Stimulated activated effector memory CD8-positive, alpha-beta T cell treated with anti-CD3 and anti-CD28 coated beads, Interleukin-12 subunit alpha, Interleukin-12 subunit beta, amount 100 ng/mL, for 72 hours (primary cell): ENCODE measurements around the gene LCE2B.
A peak's percentile ranks its signal among the peaks of the same experiment; 100 is the strongest.
"Not testable (repeated sequence)": the region's sequence is repeated elsewhere in the genome, so short reads cannot be mapped to it uniquely, and the experiment has no call there.

Experiments used
- ATAC-seq: fragments of 150-1000 bp; cut with Tn5 transposase; 2 replicates; pipeline ENCODE4 v1.10.0; 2021
- DNase-seq, 2 donors: peaks; one replicate each; pipeline ENCODE4 v3.0.0; 2021 to 2022; ENCODE audit warnings: low spot score in 2 of 2
- H3K27ac Mint-ChIP-seq: one replicate; pipeline ENCODE4 v1.8.0; 2022; ENCODE audit warnings: mild to moderate bottlenecking, mixed read lengths
- H3K36me3 Mint-ChIP-seq: one replicate; pipeline ENCODE4 v1.8.0; 2022; ENCODE audit warnings: mild to moderate bottlenecking, mixed read lengths
- H3K4me1 Mint-ChIP-seq: one replicate; pipeline ENCODE4 v1.8.0; 2022; ENCODE audit warnings: mixed read lengths
- H3K4me3 Mint-ChIP-seq: one replicate; pipeline ENCODE4 v1.8.0; 2022; ENCODE audit warnings: mild to moderate bottlenecking, mixed read lengths
- H3K9me3 Mint-ChIP-seq: one replicate; pipeline ENCODE4 v1.8.0; 2022; ENCODE audit warnings: mixed read lengths

Gene LCE2B, protein sequence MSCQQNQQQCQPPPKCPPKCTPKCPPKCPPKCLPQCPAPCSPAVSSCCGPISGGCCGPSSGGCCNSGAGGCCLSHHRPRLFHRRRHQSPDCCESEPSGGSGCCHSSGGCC

DNA sequence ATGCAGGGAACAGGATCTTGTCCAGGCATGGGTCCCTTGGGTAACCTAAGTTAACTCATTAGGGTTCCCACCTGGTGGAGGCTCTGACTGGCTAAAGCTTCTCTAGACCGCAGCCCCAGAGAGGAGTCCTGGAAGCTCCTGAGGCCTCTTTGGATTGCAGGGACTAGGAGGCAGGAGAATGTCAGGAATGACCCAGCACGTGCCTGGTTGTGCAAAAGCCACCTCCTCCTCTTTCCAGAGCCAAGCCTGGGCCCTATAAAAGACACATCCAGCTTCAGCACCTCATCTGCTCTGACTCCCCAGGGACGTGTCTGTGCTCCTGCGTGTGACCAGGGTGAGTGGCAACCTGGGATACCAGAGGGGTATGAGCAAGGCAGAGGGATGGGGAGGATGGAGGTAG, at the start of gene LCE2B:
Gene LCE2B (plus strand): TSS at position 301 of the 400 bp plus-strand sequence. CDS start 721 bp downstream, outside the sequence.
- peak; percentile 42 for ATAC-seq
- H3K4me3 Mint-ChIP-seq, H3K4me1 Mint-ChIP-seq, DNase-seq, H3K9me3 Mint-ChIP-seq, H3K36me3 Mint-ChIP-seq, H3K27ac Mint-ChIP-seq: not testable (repeated sequence)

DNA sequence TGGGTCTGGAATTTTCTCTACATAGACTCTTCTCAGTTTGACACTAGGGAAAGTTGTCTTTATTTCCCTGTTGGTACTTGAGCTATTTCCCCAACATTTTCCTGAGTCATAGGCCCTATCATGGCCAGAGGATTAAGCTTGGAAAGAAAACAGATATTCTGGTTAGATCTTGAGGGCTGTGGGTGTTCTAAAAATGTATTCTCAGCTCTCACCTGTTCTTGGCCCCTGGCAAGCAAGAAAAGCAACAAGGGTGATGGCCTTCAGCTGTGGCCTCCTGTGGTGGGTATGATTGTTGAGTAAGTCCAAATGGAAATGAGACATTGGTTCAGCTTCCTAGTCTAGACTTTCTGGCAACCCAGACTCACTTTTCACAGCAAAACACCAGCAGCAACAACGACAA, 45.6 kb upstream of the LCE2B start:
- Mint-ChIP-seq H3K9me3 (no peaks in the 10 kb centered on the region), H3K27ac (no peak overlapping the region), H3K4me1 (no peaks in the 10 kb centered on the region), H3K36me3 (no peaks in the 10 kb centered on the region), H3K4me3 (no peak overlapping the region)
- no peak for ATAC-seq
- no peak for DNase-seq

DNA sequence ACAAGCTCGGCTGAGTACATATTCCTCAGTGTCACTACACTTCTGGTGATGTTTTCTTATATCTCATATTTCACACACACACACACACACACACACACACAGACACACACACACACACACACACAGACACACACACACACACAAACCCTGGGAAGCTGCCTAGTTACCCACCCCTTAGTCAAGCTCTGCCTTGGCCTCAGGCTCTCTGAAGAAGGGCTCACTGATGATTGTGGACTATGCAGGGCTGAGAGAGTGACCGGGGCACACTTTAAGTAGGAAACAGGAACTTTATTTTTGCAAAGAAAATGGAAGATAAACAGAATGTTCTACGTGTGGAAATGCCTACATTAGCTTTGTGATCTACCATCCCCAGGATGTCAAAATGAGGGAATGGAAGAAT, 42.0 kb upstream of the LCE2B start:
- H3K4me3 Mint-ChIP-seq, result no peak overlapping the region
- ATAC-seq (no peak), DNase-seq (no peak)
- H3K36me3 Mint-ChIP-seq, result no peaks in the 10 kb centered on the region
- H3K4me1 Mint-ChIP-seq, result no peaks in the 10 kb centered on the region
- no peaks in the 10 kb centered on the region for H3K9me3 Mint-ChIP-seq
- H3K27ac Mint-ChIP-seq, result no peak overlapping the region

DNA sequence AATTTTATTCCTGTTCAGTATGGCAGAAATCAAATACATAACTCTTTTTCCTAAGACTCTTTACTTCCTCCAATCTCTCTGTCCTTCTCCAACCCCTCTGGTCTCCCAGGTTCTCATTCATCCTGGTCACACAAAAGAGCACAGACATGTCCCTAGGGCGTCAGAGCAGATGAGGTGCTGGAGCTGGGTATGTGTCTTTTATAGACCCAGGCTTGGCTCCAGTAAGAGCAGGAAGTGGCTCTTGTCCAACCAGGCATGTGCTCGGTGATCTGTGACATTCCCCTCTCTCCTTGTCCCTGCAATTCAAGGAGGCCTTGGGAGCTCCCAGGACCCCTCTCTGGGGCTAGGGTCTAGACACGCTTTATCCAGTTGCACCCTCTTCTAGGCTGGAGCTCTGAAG, 40.8 kb upstream of the LCE2B start:
- Mint-ChIP-seq H3K36me3 (no peaks in the 10 kb centered on the region), H3K9me3 (no peaks in the 10 kb centered on the region), H3K4me1 (no peaks in the 10 kb centered on the region), H3K4me3 (no peak overlapping the region), H3K27ac (no peak overlapping the region)
- DNase-seq (no peak), ATAC-seq (no peak)

DNA sequence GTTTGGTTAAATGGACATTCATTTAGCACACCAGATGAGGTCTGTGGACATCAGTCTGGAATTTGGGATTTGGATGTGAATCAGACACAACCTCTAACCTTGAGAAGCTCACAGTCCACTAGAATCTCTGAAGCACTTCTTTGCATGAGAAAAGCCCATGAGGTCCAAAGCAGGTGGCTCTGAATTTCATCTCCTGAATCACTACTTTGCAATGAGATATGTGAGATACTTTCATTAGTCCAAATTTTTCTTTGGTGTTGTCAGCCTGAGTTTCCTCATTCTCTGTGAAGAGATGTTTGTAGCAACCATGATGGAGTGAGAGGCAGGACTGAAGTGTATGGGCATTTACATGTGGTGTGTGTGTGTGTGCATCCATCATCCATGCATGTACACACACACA, 39.3 kb upstream of the LCE2B start:
- no peaks in the 10 kb centered on the region for H3K4me1 Mint-ChIP-seq
- H3K4me3 Mint-ChIP-seq, result no peak overlapping the region
- H3K36me3 Mint-ChIP-seq, result no peaks in the 10 kb centered on the region
- ATAC-seq (no peak), DNase-seq (no peak)
- no peaks in the 10 kb centered on the region for H3K9me3 Mint-ChIP-seq
- H3K27ac Mint-ChIP-seq, result no peak overlapping the region

DNA sequence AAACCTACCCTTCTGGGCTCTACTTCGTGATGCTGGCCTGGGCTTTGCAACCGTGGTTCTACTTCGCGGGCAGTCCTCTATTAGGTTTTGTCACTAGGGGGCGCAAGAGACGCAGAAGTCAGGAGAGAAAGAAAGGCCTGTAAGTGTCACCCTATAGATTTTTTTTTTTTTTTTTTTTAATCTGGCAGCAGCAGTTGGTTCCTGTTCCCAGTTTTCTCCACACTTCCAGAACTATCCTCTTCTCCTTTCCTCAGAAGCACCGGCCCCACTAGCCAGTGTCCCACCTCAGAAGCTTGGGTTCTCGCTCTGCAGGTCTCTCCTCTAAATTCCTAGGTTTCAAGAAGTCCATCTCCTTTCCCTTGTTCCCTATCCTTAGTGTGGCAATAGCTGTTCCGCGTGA, 31.8 kb upstream of the LCE2B start:
- no peak overlapping the region for H3K27ac Mint-ChIP-seq
- no peaks in the 10 kb centered on the region for H3K36me3 Mint-ChIP-seq
- H3K4me1 Mint-ChIP-seq, result peaks cover 6% of the 10 kb centered on the region
- DNase-seq (peak; percentile 28 to 72), ATAC-seq (peak; percentile 66)
- H3K4me3 Mint-ChIP-seq, result no peak overlapping the region
- H3K9me3 Mint-ChIP-seq, result no peaks in the 10 kb centered on the region

DNA sequence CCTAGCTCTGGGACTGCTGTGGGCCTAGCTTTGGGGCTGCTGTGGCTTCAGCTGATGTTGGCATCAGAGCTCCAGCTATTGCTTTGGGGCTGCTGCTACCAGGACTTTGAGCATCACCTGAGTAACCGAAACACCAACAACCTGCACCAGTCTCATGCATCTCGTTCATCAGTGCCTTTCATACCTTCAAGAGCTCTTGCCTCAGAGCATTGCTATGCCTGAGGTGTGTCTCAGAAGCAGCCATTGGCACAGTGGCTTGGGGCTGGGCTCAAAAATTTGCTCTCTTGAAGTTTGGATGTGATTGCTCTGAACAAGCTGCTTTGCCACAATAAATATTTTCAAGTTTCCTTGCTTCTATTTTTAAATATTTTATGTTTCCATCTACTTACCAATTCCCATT, 29.5 kb upstream of the LCE2B start:
- no peak overlapping the region for H3K27ac Mint-ChIP-seq
- no peaks in the 10 kb centered on the region for H3K9me3 Mint-ChIP-seq
- no peaks in the 10 kb centered on the region for H3K36me3 Mint-ChIP-seq
- H3K4me1 Mint-ChIP-seq, result peaks cover 6% of the 10 kb centered on the region
- DNase-seq (no peak), ATAC-seq (no peak)
- no peak overlapping the region for H3K4me3 Mint-ChIP-seq

DNA sequence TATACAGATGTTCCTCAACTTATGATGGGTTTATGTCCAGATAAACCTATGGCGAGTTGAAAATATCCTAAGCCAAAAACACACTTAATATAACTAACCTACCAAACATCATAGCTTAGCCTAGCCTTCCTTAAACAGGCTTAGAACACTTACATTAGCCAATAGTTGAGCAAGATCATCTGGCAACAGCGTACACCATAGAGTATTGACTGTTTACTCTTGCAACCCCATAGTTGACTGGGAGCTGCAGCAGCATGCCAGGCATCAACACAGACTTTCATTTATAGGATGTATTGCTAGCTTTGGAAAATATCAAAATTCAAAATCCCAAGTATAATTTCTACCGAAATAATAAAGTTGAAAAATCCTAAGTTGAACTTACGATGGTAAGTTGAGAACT, 28.2 kb upstream of the LCE2B start:
- Mint-ChIP-seq H3K27ac (no peak overlapping the region), H3K4me3 (no peak overlapping the region), H3K36me3 (no peaks in the 10 kb centered on the region), H3K9me3 (no peaks in the 10 kb centered on the region), H3K4me1 (peaks cover 6% of the 10 kb centered on the region)
- no peak for DNase-seq
- ATAC-seq, result no peak

DNA sequence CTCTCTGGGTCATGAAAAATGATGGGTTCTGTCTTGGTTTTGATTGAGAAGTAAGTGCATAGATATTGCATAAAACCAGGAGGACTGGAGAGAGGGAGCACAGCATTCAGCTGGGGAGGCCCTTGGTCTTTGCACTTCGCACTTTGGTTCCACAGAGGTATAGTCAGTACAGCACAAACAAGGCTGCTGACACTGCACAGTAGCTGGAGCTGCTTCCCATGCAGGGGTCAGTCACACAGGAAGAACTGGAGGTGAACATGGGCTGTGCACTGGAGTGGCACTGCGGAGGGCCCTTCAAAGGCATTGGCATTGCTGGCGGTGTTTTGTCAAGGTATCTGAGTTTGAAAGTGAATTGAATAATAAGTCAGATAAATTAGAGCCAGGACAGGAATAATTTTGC, 27.3 kb upstream of the LCE2B start:
- Mint-ChIP-seq H3K4me1 (peaks cover 6% of the 10 kb centered on the region), H3K27ac (no peak overlapping the region)

DNA sequence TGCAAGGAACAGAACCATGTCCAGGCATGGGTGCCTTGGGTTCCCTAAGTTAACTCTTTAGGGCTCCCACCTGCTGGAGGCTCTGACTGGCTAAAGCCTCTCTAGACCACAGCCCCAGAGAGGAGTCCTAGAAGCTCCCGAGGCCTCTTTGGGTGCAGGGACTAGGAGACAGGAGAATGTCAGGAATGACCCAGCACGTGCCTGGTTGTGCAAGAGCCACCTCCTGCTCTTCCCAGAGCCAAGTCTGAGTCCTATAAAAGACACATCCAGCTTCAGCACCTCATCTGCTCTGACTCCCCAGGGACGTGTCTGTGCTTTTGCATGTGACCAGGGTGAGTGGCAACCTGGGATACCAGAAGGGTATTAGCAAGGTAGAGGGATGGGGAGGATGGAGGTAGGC, 22.8 kb upstream of the LCE2B start, which contains the start of gene LCE2D:
Gene LCE2D (plus strand): TSS at position 283 of the 400 bp plus-strand sequence. CDS start 726 bp downstream, outside the sequence.
- no peaks in the 10 kb centered on the region for H3K4me1 Mint-ChIP-seq
- no peak within 1 kb of the TSS for H3K27ac Mint-ChIP-seq
- no peak for DNase-seq
- H3K4me3 Mint-ChIP-seq, result no peak within 1 kb of the TSS
- no peak for ATAC-seq
- H3K36me3 Mint-ChIP-seq, result no peaks in the 10 kb centered on the region
- H3K9me3 Mint-ChIP-seq, result no peaks in the 10 kb centered on the region

More for the DNA sequence above, 27.3 kb upstream of the LCE2B start:
- no peaks in the 10 kb centered on the region for H3K9me3 Mint-ChIP-seq
- ATAC-seq (no peak), DNase-seq (no peak)
- H3K36me3 Mint-ChIP-seq, result no peaks in the 10 kb centered on the region
- H3K4me3 Mint-ChIP-seq, result no peak overlapping the region

DNA sequence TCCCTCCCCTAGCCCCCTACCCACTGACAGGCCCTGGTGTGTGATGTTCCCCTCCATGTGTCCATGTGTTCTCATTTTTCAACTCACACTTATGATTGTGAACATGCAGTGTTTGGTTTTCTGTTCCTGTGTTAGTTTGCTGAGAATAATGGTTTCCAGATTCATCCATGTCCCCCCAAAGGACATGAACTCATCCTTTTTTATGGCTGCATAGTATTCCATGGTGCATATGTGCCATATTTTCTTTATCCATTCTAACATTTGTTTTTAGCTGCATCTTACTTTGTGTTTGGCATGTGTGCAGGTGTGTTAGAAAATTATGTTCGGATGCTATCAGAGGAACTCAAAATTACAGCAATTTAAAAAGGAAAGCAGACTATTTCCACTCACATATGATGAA, 19.8 kb upstream of the LCE2B start:
- not testable (repeated sequence) for H3K4me3 Mint-ChIP-seq, H3K4me1 Mint-ChIP-seq, H3K27ac Mint-ChIP-seq, DNase-seq, ATAC-seq, H3K36me3 Mint-ChIP-seq, H3K9me3 Mint-ChIP-seq

DNA sequence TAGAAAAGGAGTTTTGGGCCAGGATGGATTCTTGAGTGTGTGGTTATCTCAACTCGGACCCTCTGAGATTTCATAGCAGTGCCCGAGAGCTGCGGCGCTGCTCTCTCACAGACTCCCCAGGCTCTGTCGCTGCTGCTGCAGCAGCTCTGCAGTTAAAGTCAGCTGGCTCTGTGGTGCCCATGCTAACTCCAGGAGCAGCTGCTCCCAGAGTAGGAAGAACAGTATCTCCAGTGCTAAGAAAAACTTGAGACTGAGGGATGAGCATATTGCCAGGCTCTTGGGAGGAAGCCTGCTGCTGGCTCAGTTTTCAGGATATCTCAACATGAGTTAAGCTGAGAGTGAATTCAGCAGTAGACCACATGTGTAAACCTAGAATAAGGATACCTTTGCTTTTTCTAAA, 18.3 kb upstream of the LCE2B start:
- Mint-ChIP-seq H3K27ac (no peak overlapping the region), H3K4me1 (no peaks in the 10 kb centered on the region), H3K9me3 (no peaks in the 10 kb centered on the region), H3K36me3 (no peaks in the 10 kb centered on the region), H3K4me3 (no peak overlapping the region)
- DNase-seq (no peak), ATAC-seq (no peak)

DNA sequence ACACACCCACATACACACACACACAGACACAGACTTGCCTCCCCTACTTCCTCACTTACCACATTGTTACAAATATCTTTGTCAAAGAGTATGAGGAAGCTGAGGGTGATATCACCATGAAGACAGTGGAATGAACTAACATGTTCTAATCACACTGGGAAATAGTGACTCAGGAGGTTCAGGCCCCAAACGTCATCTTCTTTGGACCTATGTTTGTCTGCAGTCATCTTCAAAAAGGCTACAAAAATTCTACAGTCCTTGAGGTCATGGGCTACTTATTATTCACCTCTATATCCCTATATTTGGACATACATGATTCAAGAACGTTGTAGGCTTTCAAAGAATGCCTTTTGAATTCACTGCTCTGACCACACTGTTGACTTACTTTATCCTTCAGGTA, 12.9 kb upstream of the LCE2B start:
- no peak overlapping the region for H3K4me3 Mint-ChIP-seq
- no peaks in the 10 kb centered on the region for H3K4me1 Mint-ChIP-seq
- ATAC-seq, result no peak
- H3K36me3 Mint-ChIP-seq, result no peaks in the 10 kb centered on the region
- no peak overlapping the region for H3K27ac Mint-ChIP-seq
- H3K9me3 Mint-ChIP-seq, result no peaks in the 10 kb centered on the region
- DNase-seq, result no peak

DNA sequence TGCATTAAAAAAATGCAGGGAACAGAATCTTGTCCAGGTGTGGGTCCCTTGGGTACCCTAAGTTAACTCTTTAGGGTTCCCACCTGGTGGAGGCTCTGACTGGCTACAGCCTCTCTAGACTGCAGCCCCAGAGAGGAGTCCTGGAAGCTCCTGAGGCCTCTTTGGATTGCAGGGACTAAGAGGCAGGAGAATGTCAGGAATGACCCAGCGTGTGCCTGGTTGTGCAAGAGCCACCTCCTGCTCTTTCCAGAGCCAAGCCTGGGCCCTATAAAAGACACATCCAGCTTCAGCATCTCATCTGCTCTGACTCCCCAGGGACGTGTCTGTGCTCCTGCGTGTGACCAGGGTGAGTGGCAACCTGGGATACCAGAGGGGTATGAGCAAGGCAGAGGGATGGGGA, 10.9 kb upstream of the LCE2B start, which contains the start of gene LCE2C:
Gene LCE2C (plus strand): TSS at position 297 of the 400 bp plus-strand sequence. CDS start 737 bp downstream, outside the sequence.
- H3K27ac Mint-ChIP-seq, H3K9me3 Mint-ChIP-seq, H3K4me1 Mint-ChIP-seq, H3K4me3 Mint-ChIP-seq, DNase-seq, H3K36me3 Mint-ChIP-seq, ATAC-seq: not testable (repeated sequence)

DNA sequence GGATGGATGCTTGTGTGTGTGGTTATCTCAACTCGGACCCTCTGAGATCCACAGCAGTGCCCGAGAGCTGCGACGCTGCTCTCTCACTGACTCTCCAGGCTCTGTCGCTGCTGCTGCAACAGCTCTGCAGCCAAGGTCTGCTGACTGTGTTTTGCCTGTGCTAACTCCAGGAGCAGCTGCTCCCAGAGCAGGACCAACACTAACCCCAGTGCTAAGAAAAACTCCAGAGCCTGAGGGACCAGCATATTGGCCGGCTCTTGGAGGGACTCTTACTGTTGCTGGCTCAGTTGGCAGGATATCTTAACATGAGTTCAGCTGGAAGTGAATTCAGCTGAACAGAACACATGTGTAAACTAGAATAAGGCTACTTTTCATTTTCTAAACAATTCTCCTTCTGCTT, 6.5 kb upstream of the LCE2B start:
- no peaks in the 10 kb centered on the region for H3K36me3 Mint-ChIP-seq
- ATAC-seq, result no peak
- no peak overlapping the region for H3K4me3 Mint-ChIP-seq
- DNase-seq, result no peak
- no peaks in the 10 kb centered on the region for H3K9me3 Mint-ChIP-seq
- H3K27ac Mint-ChIP-seq, result no peak overlapping the region
- no peaks in the 10 kb centered on the region for H3K4me1 Mint-ChIP-seq

DNA sequence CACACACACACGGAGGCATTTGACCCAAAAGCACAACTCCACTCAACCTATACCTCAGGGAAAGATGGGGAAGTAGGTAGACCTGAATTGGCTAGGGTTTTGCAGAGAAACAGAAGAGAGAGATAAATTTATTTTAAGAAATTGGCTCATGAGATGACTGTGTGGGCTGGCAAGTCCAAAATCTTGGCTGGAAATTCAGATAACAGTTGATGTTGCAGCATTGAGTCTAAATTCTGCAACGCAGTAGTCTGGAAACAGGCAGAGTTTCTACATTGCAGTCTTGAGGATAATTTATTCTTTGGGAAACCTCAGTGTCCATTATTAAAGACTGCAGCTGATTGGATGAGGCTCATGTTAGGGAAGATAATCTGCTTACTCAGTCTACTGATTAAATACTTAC, 4.3 kb upstream of the LCE2B start:
- DNase-seq, result no peak
- Mint-ChIP-seq H3K4me3 (no peak overlapping the region), H3K27ac (no peak overlapping the region), H3K36me3 (no peaks in the 10 kb centered on the region), H3K4me1 (no peaks in the 10 kb centered on the region), H3K9me3 (no peaks in the 10 kb centered on the region)
- no peak for ATAC-seq

DNA sequence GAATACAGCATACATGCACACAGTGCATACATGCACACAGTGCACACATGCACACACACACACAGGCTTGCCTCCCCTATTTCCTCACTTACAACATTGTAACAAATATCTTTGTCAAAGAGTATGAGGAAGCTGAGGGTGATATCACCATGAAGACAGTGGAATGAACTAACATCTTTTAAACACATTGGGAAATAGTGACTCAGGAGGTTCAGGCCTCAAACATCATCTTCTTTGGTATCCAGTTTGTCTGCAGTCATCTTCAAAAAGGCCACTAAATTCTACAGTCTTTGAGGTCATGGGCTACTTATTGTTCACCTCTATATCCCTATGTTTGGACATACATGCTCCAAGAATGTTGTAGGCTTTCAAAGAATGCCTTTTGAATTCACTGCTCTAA, 2.1 kb upstream of the LCE2B start:
- Mint-ChIP-seq H3K4me1 (no peaks in the 10 kb centered on the region), H3K9me3 (no peaks in the 10 kb centered on the region), H3K4me3 (no peak overlapping the region), H3K36me3 (no peaks in the 10 kb centered on the region), H3K27ac (no peak overlapping the region)
- DNase-seq, result no peak
- ATAC-seq, result no peak
